Adrenal gland (tissue), 12 donors: ENCODE data around the gene SLC6A18. TPM values are rescaled to one million over a fixed set of nuclear protein-coding genes. Genes with fewer than 3 reads are reported as not detected.
"Not testable (repeated sequence)": the region's sequence is repeated elsewhere in the genome, so short reads cannot be mapped to it uniquely, and the experiment has no call there.

Source experiments
- DNase-seq, 7 donors: peaks; one replicate each; pipeline ENCODE4 v3.0.0-alpha.2; 2019 to 2020
- H3K27ac ChIP-seq, 5 donors: fragments of 200-600 bp; sonication (generic) in 4 of 5; 1 replicate in 3 of 5; 2 replicates in 2 of 5; pipeline versions ENCODE4 v1.5.1 to v1.8.0; 2016 to 2020; ENCODE audit warnings: mild to moderate bottlenecking in 1 of 5
- H3K27me3 ChIP-seq: fragments of 200-600 bp; 2 replicates; pipeline ENCODE4 v1.8.0; 2021
- H3K36me3 ChIP-seq, 2 donors: fragments of 200-600 bp; replicated peaks in 1 of 2; 1 replicate in 1 of 2; 2 replicates in 1 of 2; pipeline versions ENCODE4 v1.5.1 to v1.8.0; 2018 to 2022
- H3K4me1 ChIP-seq, 2 donors: fragments of 200-600 bp; replicated peaks in 1 of 2; 1 replicate in 1 of 2; 2 replicates in 1 of 2; pipeline versions ENCODE4 v1.5.1 to v1.8.0; 2018 to 2021
- H3K4me3 ChIP-seq, 4 donors: fragments of 200-600 bp; sonication (generic) in 3 of 4; one replicate each; pipeline ENCODE4 v1.5.1; 2016 to 2018
- H3K9me3 ChIP-seq, 3 donors: fragments of 200-600 bp; sonication (generic) in 1 of 3; replicated peaks in 1 of 3; 1 replicate in 2 of 3; 2 replicates in 1 of 3; pipeline versions ENCODE4 v1.5.1 to v1.8.0; 2016 to 2021
- POLR2A ChIP-seq, 2 donors: fragments of 450-650 bp; IDR thresholded peaks; one replicate each; pipeline ENCODE4 v1.6.1; 2017; ENCODE audit warnings: antibody characterized with exemption in 2 of 2, mild to moderate bottlenecking in 2 of 2, moderate library complexity in 1 of 2
- WGBS, 4 donors: extraction: QIAGEN DNeasy Blood & Tissue Kit in 2 of 4; methylation state at CpG; one replicate each; pipeline versions ENCODE4 v1.1.5 to v1.1.7; 2013 to 2017; 5-methylcytosine and 5-hydroxymethylcytosine counted together
- intact Hi-C, 2 donors: fragments of 100-400 bp; cut with DNase I; formaldehyde crosslinking; loops; one replicate each; pipeline versions ENCODE4 v1.14.1 to v1.15.0; 2022 to 2023
- polyA plus RNA-seq, 3 donors: library from polyadenylated mRNA; stranded (reverse); fragments of 200-250 nt in 2 of 3; fragments of 350-450 nt in 1 of 3; fragmentation: Illumina TruSeq in 1 of 3; extraction: RNeasy Lipid Tissue Mini Kit (QIAGEN cat#74804) in 1 of 3; gene quantifications; one replicate each; pipeline ENCODE4 v1.2.3, GENCODE V29; 2013 to 2014
- total RNA-seq, 9 donors: library from RNA; depleted of rRNA in 4 of 9; stranded (reverse); fragments of >200 nt in 4 of 9; fragments of 120-200 nt in 1 of 9; fragmentation: NEBNext Ultra II Directional in 1 of 9; extraction: Animal tissue kit (Norgen Biotek cat#: 25700) in 1 of 9; gene quantifications; one replicate each; pipeline versions ENCODE4 v1.1.0 to v1.2.4, GENCODE V29; 2013 to 2023
- TF ChIP-seq, protein P1 (sequence below), 6 experiments: fragments of 450-650 bp in 4 of 6; fragments of 200-600 bp in 2 of 6; sonication (generic) in 1 of 6; IDR thresholded peaks; 1 replicate in 5 of 6; 2 replicates in 1 of 6; pipeline versions ENCODE4 v1.5.1 to v1.8.0; 2016 to 2021; ENCODE audit warnings: antibody characterized with exemption in 6 of 6, mild to moderate bottlenecking in 2 of 6, moderate library complexity in 1 of 6
- donor health status: healthy with polysubstance abuse.
- donor health status: Bipolar disorder and iron deficiency.
- donor health status: DM: yes; HTN: yes; CAD: no.
- donor health status: DM: no; HTN: no; CAD: no.
- donor health status: DM: no; HTN: no; CAD: no.
- donor health status: DM: yes; HTN: yes; CAD: no.

Gene SLC6A18
- total and polyA plus RNA-seq, 12 donors, result not detected

GRCh38 chr5:1285141-1285540 lies 60.0 kb downstream of the SLC6A18 start:
- TF ChIP-seq, protein P1, sequence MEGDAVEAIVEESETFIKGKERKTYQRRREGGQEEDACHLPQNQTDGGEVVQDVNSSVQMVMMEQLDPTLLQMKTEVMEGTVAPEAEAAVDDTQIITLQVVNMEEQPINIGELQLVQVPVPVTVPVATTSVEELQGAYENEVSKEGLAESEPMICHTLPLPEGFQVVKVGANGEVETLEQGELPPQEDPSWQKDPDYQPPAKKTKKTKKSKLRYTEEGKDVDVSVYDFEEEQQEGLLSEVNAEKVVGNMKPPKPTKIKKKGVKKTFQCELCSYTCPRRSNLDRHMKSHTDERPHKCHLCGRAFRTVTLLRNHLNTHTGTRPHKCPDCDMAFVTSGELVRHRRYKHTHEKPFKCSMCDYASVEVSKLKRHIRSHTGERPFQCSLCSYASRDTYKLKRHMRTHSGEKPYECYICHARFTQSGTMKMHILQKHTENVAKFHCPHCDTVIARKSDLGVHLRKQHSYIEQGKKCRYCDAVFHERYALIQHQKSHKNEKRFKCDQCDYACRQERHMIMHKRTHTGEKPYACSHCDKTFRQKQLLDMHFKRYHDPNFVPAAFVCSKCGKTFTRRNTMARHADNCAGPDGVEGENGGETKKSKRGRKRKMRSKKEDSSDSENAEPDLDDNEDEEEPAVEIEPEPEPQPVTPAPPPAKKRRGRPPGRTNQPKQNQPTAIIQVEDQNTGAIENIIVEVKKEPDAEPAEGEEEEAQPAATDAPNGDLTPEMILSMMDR (IDR thresholded peaks at IDR 0.05), result no peak
- TF ChIP-seq POLR2A (IDR thresholded peaks at IDR 0.05), result no peak
- Histone ChIP-seq H3K27ac (no peak overlapping the region), H3K27me3 (no peaks in the 10 kb centered on the region), H3K4me1 (no peaks in the 10 kb centered on the region), H3K9me3 (no peaks in the 10 kb centered on the region), H3K36me3 (no peaks in the 10 kb centered on the region), H3K4me3 (no peak overlapping the region)
- no peak for DNase-seq
- intact Hi-C loops, result no loop called here
- WGBS, 4 donors, result 73 to 90% (median 87%) methylated on average over 8 to 11 of the region's 12 CpGs

DNA sequence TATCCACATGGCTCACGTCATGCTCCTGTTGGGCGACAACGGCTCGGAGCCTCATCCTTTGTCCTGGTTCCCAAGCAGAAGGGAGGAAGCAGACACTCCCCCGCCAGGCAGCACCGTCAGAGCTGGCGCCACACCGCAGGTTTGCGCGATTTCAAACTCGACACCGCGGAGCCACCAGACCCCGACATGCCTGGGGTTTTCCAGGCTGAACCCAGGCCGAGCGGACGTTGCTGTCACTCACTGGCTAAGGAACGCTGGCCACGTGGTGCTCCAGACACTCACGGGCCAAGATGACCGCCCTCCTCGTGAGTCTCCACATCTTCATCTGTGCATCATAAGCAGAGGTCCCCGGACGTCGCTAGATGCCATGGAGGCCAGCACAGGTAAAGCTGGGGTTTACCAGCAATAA lies 60.7 kb downstream of the SLC6A18 start:
- intact Hi-C loops, result no loop called here
- no peaks in the 10 kb centered on the region for H3K4me1 ChIP-seq
- TF ChIP-seq, protein P1 (IDR thresholded peaks at IDR 0.05), result no peak
- no peak for TF ChIP-seq POLR2A (IDR thresholded peaks at IDR 0.05)
- no peak overlapping the region for H3K27ac ChIP-seq
- H3K27me3 ChIP-seq, result no peaks in the 10 kb centered on the region
- H3K4me3 ChIP-seq, result no peak overlapping the region
- H3K9me3 ChIP-seq, result no peaks in the 10 kb centered on the region
- 88 to 93% (median 89%) methylated on average over 25 of the region's 25 CpGs for WGBS, 4 donors
- no peak for DNase-seq
- no peaks in the 10 kb centered on the region for H3K36me3 ChIP-seq

DNA sequence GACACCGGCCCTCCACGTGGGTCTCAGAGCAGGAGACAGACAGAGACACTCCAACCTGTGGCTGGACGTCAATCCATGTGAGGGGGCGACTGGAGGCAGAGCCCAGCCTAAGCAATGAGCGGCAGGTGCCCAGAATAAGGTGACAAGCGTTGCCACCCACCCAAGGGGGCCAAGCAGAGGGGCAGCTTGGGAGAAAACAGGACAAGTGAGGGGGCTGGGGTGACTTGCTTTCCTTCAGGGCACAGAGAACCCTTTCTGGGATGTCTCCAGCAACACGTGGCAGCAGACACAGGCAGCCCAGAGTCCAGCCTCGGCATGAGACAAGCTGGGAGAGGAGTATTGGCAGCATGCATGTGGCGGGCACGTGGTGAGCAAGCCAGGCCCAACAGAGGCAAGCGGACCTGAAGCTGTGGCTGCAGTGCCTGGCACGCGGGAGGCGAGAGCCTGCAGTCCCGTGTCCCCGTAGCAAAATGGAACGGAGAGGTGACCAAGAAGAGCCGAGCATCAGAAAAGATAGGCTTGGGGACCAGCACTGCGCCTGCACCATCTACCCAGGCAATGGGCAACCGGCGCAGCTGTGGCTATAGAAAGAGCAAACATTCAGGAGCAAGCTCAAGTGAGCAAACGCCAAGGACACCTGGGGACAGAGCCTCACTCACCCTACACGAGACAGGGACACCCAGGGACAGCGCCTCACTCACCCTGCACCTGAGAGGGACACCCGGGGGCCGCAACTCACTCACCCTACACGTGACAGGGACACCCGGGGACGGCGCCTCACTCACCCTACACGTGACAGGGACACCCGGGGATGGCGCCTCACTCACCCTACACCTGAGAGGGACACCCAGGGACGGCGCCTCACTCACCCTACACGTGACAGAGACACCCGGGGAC lies 63.5 kb downstream of the SLC6A18 start:
- TF ChIP-seq, protein P1 (IDR thresholded peaks at IDR 0.05), result no peak
- no peak for TF ChIP-seq POLR2A (IDR thresholded peaks at IDR 0.05)
- Histone ChIP-seq H3K4me1 (no peaks in the 10 kb centered on the region), H3K9me3 (no peaks in the 10 kb centered on the region), H3K4me3 (no peak overlapping the region), H3K27me3 (peaks cover 6% of the 10 kb centered on the region), H3K27ac (no peak overlapping the region), H3K36me3 (no peaks in the 10 kb centered on the region)
- no peak for DNase-seq
- intact Hi-C loops, result no loop called here
- WGBS, 4 donors, result 85 to 87% (median 87%) methylated on average over 19 to 37 of the region's 37 CpGs

- intact Hi-C loops, H3K27ac ChIP-seq, H3K9me3 ChIP-seq, DNase-seq, H3K36me3 ChIP-seq, H3K4me3 ChIP-seq, H3K4me1 ChIP-seq: not testable (repeated sequence)
- WGBS, 4 donors, result 88 to 100% (median 88%) methylated on average over 1 to 21 of the region's 32 CpGs; no CpG with 5 or more reads in 1 of the 4 donors
- H3K27me3 ChIP-seq, result peaks cover 14% of the 10 kb centered on the region
These were observed 64.4 kb downstream of the SLC6A18 start for GRCh38 chr5:1289559-1289958.

DNA sequence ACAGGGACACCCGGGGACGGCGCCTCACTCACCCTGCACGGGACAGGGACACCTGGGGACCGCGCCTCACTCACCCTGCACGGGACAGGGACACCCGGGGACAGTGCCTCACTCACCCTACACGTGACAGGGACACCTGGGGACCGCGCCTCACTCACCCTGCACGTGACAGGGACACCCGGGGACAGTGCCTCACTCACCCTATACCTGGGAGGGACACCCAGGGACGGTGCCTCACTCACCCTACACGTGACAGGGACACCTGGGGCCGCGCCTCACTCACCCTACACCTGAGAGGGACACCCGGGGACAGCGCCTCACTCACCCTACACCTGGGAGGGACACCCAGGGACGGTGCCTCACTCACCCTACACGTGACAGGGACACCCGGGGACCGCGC lies 65.8 kb downstream of the SLC6A18 start:
- H3K4me3 ChIP-seq, H3K4me1 ChIP-seq, H3K27ac ChIP-seq, H3K36me3 ChIP-seq, DNase-seq, intact Hi-C loops, H3K9me3 ChIP-seq: not testable (repeated sequence)
- 76 to 93% (median 81%) methylated on average over 3 to 24 of the region's 24 CpGs for WGBS, 4 donors
- peaks cover 28% of the 10 kb centered on the region for H3K27me3 ChIP-seq
